Neural progenitor cell (in vitro differentiated cells): ENCODE results near the gene SETD2. TPM values are rescaled to one million over a fixed set of nuclear protein-coding genes. Genes with fewer than 3 reads are reported as not detected.

ENCODE experiments used
- DNase-seq: peaks from one replicate; pipeline ENCODE4 v3.0.0-alpha.2; 2016; ENCODE audit warnings: low spot score
- H2AFZ ChIP-seq: fragments of 200-600 bp; sonication (generic); replicated peaks from 2 replicates; pipeline ENCODE4 v1.6.1; 2016; ENCODE audit warnings: antibody characterized with exemption
- H3F3A ChIP-seq: fragments of 200-600 bp; sonication (generic); 2 replicates; pipeline ENCODE4 v1.6.1; 2016; ENCODE audit warnings: antibody characterized with exemption, low read depth
- H3K27ac ChIP-seq: fragments of 200-600 bp; sonication (generic); 2 replicates; pipeline ENCODE4 v1.5.1; 2016; ENCODE audit warnings: mild to moderate bottlenecking
- H3K27me3 ChIP-seq: fragments of 200-600 bp; sonication (generic); 2 replicates; pipeline ENCODE4 v1.6.1; 2016; ENCODE audit warnings: mild to moderate bottlenecking, moderate library complexity
- H3K36me3 ChIP-seq: fragments of 200-600 bp; sonication (generic); 2 replicates; pipeline ENCODE4 v1.5.1; 2016
- H3K4me1 ChIP-seq: fragments of 200-600 bp; sonication (generic); 2 replicates; pipeline ENCODE4 v1.6.1; 2016; ENCODE audit warnings: mixed run types
- H3K4me2 ChIP-seq: fragments of 200-600 bp; sonication (generic); 2 replicates; pipeline ENCODE4 v1.6.1; 2016
- H3K4me3 ChIP-seq: fragments of 200-600 bp; sonication (generic); 2 replicates; pipeline ENCODE4 v1.5.1; 2016
- H3K79me2 ChIP-seq: fragments of 200-600 bp; sonication (generic); 2 replicates; pipeline ENCODE4 v1.6.1; 2016; ENCODE audit warnings: low read depth
- H3K9ac ChIP-seq: fragments of 200-600 bp; sonication (generic); 2 replicates; pipeline ENCODE4 v1.6.1; 2016
- H3K9me3 ChIP-seq: fragments of 200-600 bp; sonication (generic); 2 replicates; pipeline ENCODE4 v1.5.1; 2016; ENCODE audit warnings: low read depth
- H4K20me1 ChIP-seq: fragments of 200-600 bp; sonication (generic); 2 replicates; pipeline ENCODE4 v1.6.1; 2016; ENCODE audit warnings: low read depth
- H3K27ac Mint-ChIP-seq: 3 replicates; pipeline ENCODE4 v1.8.0; 2021; ENCODE audit warnings: mixed read lengths
- H3K27me3 Mint-ChIP-seq: 2 replicates; pipeline ENCODE4 v1.8.0; 2022; ENCODE audit warnings: low read depth, mild to moderate bottlenecking, inconsistent platforms, moderate library complexity, mixed read lengths; ENCODE audit not compliant: insufficient read depth
- H3K36me3 Mint-ChIP-seq: 3 replicates; pipeline ENCODE4 v1.8.0; 2021; ENCODE audit warnings: mixed read lengths
- H3K4me1 Mint-ChIP-seq: 3 replicates; pipeline ENCODE4 v1.8.0; 2021; ENCODE audit warnings: mixed read lengths
- H3K4me3 Mint-ChIP-seq: 3 replicates; pipeline ENCODE4 v1.8.0; 2021; ENCODE audit warnings: mild to moderate bottlenecking, moderate library complexity, mixed read lengths
- H3K9me3 Mint-ChIP-seq: 3 replicates; pipeline ENCODE4 v1.8.0; 2020; ENCODE audit warnings: mixed read lengths
- CTCF ChIP-seq: fragments of 200-600 bp; sonication (generic); IDR thresholded peaks from 2 replicates; pipeline ENCODE4 v1.5.1; 2017; ENCODE audit warnings: antibody characterized with exemption, mild to moderate bottlenecking
- EZH2 ChIP-seq: fragments of 200-600 bp; sonication (generic); IDR thresholded peaks from 2 replicates; pipeline ENCODE4 v1.6.1; 2017; ENCODE audit warnings: antibody characterized with exemption, mild to moderate bottlenecking, moderate library complexity
- EZH2phosphoT487 ChIP-seq: fragments of 200-600 bp; sonication (generic); IDR thresholded peaks from 2 replicates; pipeline ENCODE4 v1.6.1; 2017; ENCODE audit warnings: antibody characterized with exemption
- total RNA-seq: library from RNA; depleted of rRNA; stranded (reverse); fragments of >200 nt; gene quantifications from 2 replicates; pipeline ENCODE4 v1.2.3, GENCODE V29; 2015; ENCODE audit warnings: low replicate concordance

Gene SETD2
- total RNA-seq, 1 donor from 2014 or later = 46.0 TPM

GRCh38 chr3:47017504-47018268, 146.2 kb downstream of the SETD2 start:
- no peaks in the 10 kb centered on the region for H3K9me3 Mint-ChIP-seq
- no peaks in the 10 kb centered on the region for H3K27me3 ChIP-seq
- H3K27me3 Mint-ChIP-seq = no peaks in the 10 kb centered on the region

GRCh38 chr3:47016934-47017435, 146.9 kb downstream of the SETD2 start:
- no peak overlapping the region for H3K4me3 ChIP-seq
- H3K79me2 ChIP-seq = no peaks in the 10 kb centered on the region
- H3K4me2 ChIP-seq = no peak overlapping the region
- H2AFZ ChIP-seq = no peak overlapping the region
- H3K36me3 ChIP-seq = no peaks in the 10 kb centered on the region
- no peak for DNase-seq
- Mint-ChIP-seq H3K4me1 (no peaks in the 10 kb centered on the region), H3K4me3 (no peak overlapping the region), H3K27me3 (no peaks in the 10 kb centered on the region), H3K36me3 (peaks cover 11% of the 10 kb centered on the region), H3K9me3 (no peaks in the 10 kb centered on the region), H3K27ac (no peak overlapping the region)
- no peak overlapping the region for H3K9ac ChIP-seq
- H3F3A ChIP-seq = no peaks in the 10 kb centered on the region
- no peaks in the 10 kb centered on the region for H3K27me3 ChIP-seq
- peaks cover 4% of the 10 kb centered on the region for H4K20me1 ChIP-seq
- TF ChIP-seq CTCF (no peak), EZH2 (no peak), EZH2phosphoT487 (no peak)
- no peaks in the 10 kb centered on the region for H3K9me3 ChIP-seq
- H3K27ac ChIP-seq = no peak overlapping the region
- H3K4me1 ChIP-seq = no peaks in the 10 kb centered on the region

More at GRCh38 chr3:47017504-47018268, 146.2 kb downstream of the SETD2 start:
- H3K4me3 ChIP-seq = no peak overlapping the region
- H3K9ac ChIP-seq = no peak overlapping the region
- no peaks in the 10 kb centered on the region for H3K4me1 ChIP-seq
- no peaks in the 10 kb centered on the region for H3K4me1 Mint-ChIP-seq
- H2AFZ ChIP-seq = no peak overlapping the region
- no peaks in the 10 kb centered on the region for H3K9me3 ChIP-seq
- H3K27ac ChIP-seq = no peak overlapping the region
- H3K27ac Mint-ChIP-seq = no peak overlapping the region
- no peak for TF ChIP-seq EZH2
- no peak for TF ChIP-seq EZH2phosphoT487
- no peak for TF ChIP-seq CTCF
- peaks cover 11% of the 10 kb centered on the region for H3K36me3 Mint-ChIP-seq
- DNase-seq = no peak
- peaks cover 4% of the 10 kb centered on the region for H4K20me1 ChIP-seq
- H3F3A ChIP-seq = no peaks in the 10 kb centered on the region
- no peaks in the 10 kb centered on the region for H3K36me3 ChIP-seq
- H3K79me2 ChIP-seq = no peaks in the 10 kb centered on the region
- no peak overlapping the region for H3K4me3 Mint-ChIP-seq
- H3K4me2 ChIP-seq = no peak overlapping the region

GRCh38 chr3:47016086-47016933, 147.6 kb downstream of the SETD2 start:
- no peaks in the 10 kb centered on the region for H3K4me1 ChIP-seq
- peaks cover 14% of the 10 kb centered on the region for H3K36me3 Mint-ChIP-seq
- H3K36me3 ChIP-seq = no peaks in the 10 kb centered on the region
- H3K9me3 ChIP-seq = no peaks in the 10 kb centered on the region
- no peak for DNase-seq
- H3K4me2 ChIP-seq = no peak overlapping the region
- H3K27me3 ChIP-seq = no peaks in the 10 kb centered on the region
- H3F3A ChIP-seq = no peaks in the 10 kb centered on the region
- H3K27ac ChIP-seq = no peak overlapping the region
- no peak overlapping the region for H3K4me3 ChIP-seq
- no peaks in the 10 kb centered on the region for H3K79me2 ChIP-seq
- H3K27me3 Mint-ChIP-seq = no peaks in the 10 kb centered on the region
- H3K9me3 Mint-ChIP-seq = no peaks in the 10 kb centered on the region
- no peak overlapping the region for H2AFZ ChIP-seq
- TF ChIP-seq EZH2 (no peak), EZH2phosphoT487 (no peak), CTCF (no peak)
- H3K4me1 Mint-ChIP-seq = no peaks in the 10 kb centered on the region
- peaks cover 4% of the 10 kb centered on the region for H4K20me1 ChIP-seq
- H3K27ac Mint-ChIP-seq = no peak overlapping the region
- H3K9ac ChIP-seq = no peak overlapping the region
- H3K4me3 Mint-ChIP-seq = no peak overlapping the region
